Coronary artery (tissue), 2 donors: ENCODE measurements around the gene MT3.
A peak's percentile ranks its signal among the peaks of the same experiment; 100 is the strongest.

Experiments
- DNase-seq: peaks from one replicate; pipeline ENCODE4 v3.0.0-alpha.2; 2017; ENCODE audit warnings: low spot score
- H3K27ac ChIP-seq, 2 donors: fragments of 200-600 bp; sonication (generic); one replicate each; pipeline ENCODE4 v1.5.1; 2016 to 2019
- H3K4me3 ChIP-seq: fragments of 200-600 bp; sonication (generic); 2 replicates; pipeline ENCODE4 v1.5.1; 2016; ENCODE audit warnings: mild to moderate bottlenecking, moderate library complexity
- CTCF ChIP-seq: fragments of 200-600 bp; sonication (generic); IDR thresholded peaks from one replicate; pipeline ENCODE4 v1.5.1; 2019; ENCODE audit warnings: antibody characterized with exemption

MT3 gene

GRCh38 chr16:56610017-56610608 is 20.8 kb downstream of the MT3 start:
- DNase-seq = peak; percentile 89
- TF ChIP-seq CTCF = no peak
- Histone ChIP-seq H3K27ac (peak overlapping the region; percentile 91 to 93), H3K4me3 (peak overlapping the region; percentile 82)

GRCh38 chr16:56610609-56611111 is 21.3 kb downstream of the MT3 start:
- Histone ChIP-seq H3K4me3 (peak overlapping the region; percentile 82), H3K27ac (peak overlapping the region; percentile 91 to 93)
- peak; percentile 76 for DNase-seq
- no peak for TF ChIP-seq CTCF

- TF ChIP-seq CTCF = no peak
- Histone ChIP-seq H3K27ac (peak overlapping the region; percentile 91 to 93), H3K4me3 (peak overlapping the region; percentile 82)
- DNase-seq = peak; percentile 94
These were observed 22.0 kb downstream of the MT3 start for GRCh38 chr16:56611281-56611833.

GRCh38 chr16:56613706-56614105 is 24.4 kb downstream of the MT3 start:
- DNase-seq = no peak
- H3K4me3 ChIP-seq = no peak overlapping the region
- TF ChIP-seq CTCF = no peak
- no peak overlapping the region for H3K27ac ChIP-seq

- no peak for DNase-seq
- no peak for TF ChIP-seq CTCF
- Histone ChIP-seq H3K4me3 (no peak overlapping the region), H3K27ac (no peak overlapping the region)
These were observed 25.2 kb downstream of the MT3 start for GRCh38 chr16:56614549-56614991.

GRCh38 chr16:56615353-56615752 is 26.0 kb downstream of the MT3 start:
- Histone ChIP-seq H3K4me3 (no peak overlapping the region), H3K27ac (no peak overlapping the region)
- no peak for TF ChIP-seq CTCF
- no peak for DNase-seq
